Retina (tissue), 1 donor: ENCODE data around the gene PHACTR3.
"Not testable (repeated sequence)": the region's sequence is repeated elsewhere in the genome, so short reads cannot be mapped to it uniquely, and the experiment has no call there.

Source experiments
- DNase-seq: peaks from one replicate; pipeline ENCODE4 v3.0.0-alpha.2; 2016

The PHACTR3 gene

DNA sequence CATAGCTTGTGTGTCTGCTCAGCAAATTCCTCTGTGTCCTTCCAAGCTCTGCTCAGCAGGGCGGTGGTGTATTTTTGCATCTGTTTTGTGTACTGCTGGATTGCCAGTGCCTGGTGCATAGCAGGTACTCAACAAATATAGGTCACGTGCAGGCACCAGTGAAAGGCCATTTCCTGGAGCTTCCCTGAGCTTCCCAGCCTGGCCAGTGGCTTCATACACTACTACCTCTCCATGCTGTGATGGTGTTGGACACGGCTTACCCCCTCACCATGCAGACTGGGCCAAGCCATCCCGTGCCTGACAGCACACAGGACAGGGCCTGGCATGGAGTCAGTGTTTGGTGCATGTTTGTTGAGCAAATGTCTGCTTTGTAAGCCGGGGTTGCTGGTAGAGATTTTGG, 7.7 kb upstream of the PHACTR3 start:
- DNase-seq, result no peak

DNA sequence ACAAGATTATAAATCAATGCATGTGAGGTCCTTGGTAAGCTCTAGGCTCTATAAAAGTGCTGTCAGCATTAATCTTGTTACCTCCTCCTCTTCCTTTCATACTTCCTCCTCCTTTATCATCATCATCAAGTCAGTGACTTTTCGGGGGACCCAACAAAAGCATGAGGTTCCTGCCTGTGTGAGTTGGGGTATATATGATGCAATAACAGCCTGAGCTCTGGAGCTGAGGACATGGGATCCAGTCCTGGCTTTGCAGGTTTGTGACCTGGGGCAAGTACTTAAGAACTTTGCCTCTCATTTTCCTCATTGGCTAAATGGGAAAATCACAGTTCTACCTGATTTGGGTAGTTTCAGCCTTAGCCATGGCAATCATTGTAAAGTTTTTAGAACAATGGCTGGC, 7.1 kb upstream of the PHACTR3 start:
- DNase-seq, result no peak

DNA sequence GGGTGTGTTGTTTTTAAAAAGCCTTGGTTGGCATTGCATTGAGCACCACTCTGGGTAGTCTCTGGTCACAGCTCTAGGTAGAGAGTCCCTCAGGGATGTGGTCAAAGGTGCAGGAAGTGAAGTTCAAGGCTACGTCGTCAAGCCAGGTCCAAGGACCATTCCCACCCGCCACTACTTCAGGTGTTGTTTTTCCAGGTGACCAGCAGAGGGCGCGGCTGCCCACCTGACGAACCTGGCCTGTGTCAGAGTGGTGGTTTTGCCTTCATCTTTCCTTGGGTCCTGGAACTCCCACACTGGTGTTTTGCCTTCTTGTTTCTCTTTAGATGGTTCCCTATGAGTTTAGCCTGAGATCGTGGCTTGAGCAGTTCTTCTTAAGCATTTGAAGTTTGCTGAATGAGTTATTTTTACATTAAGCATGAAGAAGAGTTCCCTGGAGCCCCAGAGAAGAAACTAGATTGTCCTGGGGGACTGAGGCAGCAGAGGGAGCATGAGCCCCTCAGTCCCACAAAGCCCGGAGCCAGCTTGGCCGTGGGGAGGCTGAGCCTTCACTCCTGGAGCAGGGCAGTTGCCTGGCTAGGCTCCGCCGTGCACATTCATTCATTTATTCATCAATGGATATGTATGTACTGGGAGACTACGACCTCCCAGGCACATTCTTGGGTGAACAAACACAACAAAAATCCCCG, 5.6 kb upstream of the PHACTR3 start:
- DNase-seq, result peak; percentile 63

DNA sequence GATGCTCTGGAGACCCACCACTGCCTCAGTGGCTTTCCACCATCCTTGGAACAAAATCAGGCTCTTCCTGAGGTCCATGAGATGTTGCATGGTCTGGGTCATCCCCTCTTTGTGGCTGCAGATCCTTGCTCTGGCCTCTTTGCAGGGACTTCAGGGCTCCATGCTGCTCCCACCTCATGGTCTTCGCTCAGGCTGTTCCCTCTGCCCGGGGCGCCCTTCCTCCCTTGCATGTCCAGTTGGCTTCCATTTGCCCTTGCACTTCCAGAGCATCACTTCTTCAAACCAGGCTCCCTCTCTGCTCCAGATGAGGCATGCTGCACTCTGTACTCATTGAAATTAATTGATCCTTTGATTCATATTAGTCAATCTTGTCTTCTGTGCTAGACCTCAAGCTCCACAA, 4.4 kb upstream of the PHACTR3 start:
- DNase-seq, result no peak

DNA sequence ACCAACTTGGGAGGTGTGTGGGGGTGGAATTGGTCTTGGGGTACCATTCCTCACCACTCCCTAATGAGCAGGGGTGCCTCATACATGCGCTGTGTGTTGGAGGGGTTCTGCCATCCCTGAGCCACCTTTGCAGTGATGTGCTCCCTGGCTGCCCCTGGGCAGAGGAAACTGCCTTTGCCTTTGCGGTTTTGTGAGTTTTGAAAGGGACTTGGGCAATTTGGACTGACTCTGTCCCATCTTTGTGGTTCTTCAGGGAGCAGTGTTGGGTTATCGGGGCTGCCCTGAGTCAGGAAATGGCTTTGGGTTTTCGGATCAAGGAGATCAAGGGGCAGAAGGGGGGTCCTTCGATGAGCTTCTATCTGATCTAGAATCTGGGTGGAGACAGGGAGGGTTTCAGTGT, 3.9 kb upstream of the PHACTR3 start:
- DNase-seq, result no peak

DNA sequence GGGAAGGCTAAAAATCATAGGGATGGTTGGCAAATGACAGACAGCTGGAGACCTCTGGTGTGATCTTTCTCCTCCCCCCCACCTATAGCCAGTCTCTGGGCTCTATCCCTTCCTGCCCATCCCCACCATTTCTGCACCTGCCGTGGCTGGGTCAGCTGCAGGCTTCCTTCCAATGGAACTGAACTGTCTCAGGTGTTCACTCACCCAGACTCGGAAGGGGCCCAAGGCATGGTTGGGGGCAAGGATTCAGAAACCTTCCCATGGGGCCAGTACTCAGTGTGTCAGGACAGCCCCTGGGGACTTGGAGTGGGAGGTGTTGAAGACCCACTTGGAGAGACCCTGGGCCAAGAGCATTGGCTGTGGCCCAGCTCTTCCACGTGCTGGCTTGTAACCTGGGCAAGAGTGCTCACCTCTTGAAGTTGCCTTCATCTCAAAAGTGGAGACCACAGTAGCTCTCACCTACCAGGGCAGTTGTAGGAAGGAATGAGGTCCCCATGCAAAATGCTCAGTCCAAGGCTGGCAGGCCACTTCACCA, 1.7 kb upstream of the PHACTR3 start:
- no peak for DNase-seq

DNA sequence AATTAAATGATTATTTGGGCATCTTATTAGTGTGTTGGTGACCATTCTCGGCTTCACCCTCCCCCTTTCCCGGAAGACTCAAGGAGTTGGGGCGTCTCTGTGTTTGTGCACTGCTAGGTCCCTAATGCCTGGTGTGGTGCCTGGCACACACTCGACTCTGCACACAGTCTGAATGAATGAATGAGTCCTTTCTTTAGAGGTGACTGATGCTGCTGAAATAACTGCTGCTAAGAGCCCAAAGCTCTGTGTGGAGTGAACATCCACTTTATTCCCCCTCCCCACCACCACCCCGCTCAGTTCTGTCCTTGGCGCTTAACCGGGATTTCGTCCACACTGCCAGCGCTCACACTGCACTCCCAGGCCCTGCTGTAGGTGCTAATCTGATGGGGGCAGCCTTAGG, 1.2 kb upstream of the PHACTR3 start:
- no peak for DNase-seq

DNA sequence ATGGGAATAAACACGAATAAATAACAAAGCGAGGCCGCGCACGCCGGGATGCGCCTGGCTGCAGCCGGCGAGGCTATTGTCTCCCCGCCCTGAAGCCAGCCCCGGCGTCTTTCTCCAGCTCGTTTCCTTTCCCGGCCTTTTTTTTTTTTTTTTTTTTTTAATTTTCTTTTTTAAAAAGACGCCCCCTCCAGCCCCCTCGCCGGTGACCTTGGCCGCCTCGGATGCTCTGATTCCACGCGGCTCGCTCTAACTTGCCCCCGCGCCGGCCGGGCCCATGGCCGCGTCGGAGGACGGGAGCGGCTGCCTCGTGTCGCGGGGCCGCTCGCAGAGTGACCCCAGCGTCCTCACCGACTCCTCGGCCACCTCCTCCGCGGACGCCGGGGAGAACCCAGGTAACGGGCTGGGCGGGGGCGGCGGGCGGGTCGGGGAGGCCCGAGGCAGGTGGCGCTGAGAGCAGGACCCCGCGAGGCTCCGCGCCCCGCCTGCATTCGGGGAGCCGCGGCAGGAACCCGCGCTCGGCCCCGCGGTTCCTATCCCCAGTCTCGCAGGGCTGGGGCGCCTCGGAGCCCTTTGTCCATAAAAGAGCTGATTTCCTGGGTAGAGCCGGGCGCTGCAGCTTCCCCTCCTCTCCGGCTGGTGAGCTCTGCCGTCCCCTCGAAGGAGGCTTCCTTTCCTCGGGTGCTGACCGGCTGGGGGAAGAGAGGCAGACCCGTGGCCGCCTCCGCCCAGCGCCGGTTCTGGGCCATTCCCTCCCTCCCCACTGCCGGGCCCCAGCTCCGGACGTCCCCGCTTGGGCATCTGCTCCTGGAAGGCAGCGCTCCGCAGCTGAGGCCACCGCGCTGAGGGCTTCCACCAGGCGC, 631 bp downstream of the PHACTR3 start:
- DNase-seq, result peak; percentile 80

DNA sequence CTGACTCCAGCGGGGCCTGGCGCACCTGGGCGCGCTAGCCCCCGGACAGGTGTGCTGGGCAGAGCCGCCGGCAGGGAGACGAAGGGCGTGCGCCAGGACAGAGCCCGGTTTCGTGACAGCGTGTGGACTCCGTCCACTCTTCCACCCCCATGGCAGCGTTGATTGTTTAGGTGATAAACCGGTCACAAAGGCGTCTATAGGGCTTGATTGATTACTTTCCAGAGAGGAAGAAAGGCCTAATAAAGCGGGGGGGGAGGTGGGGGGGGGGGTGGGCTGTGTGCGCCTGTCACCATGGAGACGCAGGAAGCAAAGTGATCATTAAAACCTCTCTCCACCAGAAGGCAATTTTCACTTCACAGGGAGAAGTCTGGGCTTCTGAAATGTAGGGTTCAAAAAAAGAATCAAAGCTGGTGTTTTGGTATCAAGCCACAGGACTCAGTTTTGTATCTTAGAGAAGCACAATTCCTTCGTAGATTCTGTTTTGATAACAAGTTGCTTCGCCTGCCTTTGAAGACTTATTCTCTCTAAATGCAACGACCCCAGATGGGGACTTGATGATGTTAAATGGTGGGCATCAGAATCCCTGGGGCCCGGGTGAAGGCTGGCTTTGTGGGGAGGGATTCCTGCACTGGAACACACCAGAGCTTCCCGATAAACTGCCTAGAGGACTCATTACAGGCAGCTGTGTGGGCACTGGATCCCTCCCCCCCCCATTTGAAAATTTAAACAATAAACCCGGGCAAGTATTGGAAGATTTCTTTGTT, 1.4 kb downstream of the PHACTR3 start:
- DNase-seq, result peak; percentile 50

DNA sequence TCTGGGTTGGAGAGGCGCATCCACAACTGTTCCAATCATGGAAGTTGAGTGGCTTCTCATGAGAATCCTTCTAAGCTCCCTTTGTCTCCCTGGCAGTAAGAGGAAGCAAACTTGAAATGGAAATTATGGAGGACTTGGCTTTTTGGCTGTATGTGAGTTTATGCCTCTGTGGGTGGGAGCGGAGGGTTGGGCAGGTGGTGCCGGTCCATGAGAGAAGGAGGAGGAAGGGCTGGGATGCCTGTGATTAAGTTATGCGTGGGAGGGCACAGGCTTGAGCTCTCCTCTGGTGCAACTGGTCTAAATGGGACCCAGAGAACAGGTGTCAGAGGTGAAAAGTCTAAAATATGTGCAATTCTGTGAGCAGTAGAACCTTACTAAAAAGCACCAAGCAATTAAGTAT, 2.2 kb downstream of the PHACTR3 start:
- DNase-seq, result no peak

DNA sequence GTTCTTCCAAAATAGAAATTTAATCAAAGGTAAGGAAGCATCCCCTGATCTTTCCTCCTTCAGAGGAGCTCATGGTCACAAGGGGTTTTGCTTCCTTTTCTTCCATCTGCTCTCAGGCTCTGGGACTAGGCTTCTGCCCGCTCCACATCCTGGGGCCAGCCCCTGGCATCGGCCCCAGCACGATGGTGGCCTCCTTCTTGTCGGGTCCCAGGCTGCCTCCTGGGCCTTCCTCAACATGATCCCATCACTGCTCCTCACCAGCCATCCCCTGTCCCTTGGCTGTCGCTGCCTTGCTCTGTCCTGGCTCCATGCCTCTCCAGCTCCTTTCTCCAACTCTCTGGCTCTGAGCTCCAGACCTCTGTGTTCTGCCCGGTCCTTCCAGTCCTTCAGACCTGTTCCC, 4.1 kb downstream of the PHACTR3 start:
- DNase-seq, result no peak

DNA sequence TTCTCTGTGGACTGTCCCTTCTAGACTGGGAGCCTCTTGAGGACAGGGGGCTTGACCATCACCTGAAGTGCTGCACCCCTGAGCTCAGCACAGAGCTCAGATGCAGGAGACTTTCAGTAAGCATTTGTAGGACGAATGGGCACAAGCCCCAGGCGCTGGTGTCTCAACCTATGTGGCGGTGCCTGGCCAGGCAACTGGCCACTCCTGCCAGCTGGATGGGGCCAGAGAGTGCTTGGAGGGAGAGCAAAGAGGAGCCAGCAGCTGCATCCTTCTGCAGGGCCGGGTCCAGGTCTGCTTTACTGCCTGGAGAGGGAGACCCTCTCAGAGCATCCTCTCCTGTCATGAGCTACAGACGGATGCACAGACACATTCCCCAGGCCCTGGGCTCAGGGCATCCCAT, 4.5 kb downstream of the PHACTR3 start:
- DNase-seq, result no peak

DNA sequence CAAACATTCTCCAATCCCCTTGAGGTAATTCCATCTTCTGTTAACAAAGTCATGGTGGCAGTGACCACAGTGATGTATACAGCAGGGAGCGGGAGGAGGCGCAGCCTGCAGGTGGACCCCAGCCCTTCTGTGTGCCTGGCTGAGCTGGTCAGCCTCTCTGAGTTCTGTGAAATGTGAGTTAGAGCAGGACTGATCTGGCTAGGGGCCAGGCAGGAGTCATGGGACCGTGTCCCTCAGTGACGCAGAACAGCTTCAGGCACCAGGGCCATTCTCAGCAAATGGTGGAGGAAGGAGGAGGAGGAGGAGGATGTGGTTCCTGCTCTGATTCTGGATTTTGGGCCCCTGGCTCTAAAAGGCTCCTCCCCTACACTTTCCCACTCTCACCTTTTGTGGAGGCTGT, 6.9 kb downstream of the PHACTR3 start:
- DNase-seq, result no peak

DNA sequence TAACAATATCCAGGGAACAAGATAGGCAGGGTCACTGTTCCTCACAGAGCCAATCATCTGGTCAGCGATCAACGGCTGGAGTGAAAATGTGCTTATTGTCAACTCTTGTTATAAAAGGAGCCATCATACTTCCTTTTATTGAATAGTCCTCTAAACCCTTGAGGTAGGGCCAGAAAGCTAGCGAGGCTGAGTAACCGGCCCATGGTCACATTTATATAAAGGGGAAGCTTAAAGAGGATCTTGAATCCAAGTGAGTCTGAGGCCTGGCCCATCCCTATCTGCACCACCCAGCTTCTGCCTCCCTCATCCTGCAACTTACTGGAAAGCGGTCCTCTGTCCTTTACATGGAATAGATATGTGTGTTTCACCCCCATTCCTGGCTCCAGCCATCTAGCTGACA, 9.5 kb downstream of the PHACTR3 start:
- peak; percentile 16 for DNase-seq

DNA sequence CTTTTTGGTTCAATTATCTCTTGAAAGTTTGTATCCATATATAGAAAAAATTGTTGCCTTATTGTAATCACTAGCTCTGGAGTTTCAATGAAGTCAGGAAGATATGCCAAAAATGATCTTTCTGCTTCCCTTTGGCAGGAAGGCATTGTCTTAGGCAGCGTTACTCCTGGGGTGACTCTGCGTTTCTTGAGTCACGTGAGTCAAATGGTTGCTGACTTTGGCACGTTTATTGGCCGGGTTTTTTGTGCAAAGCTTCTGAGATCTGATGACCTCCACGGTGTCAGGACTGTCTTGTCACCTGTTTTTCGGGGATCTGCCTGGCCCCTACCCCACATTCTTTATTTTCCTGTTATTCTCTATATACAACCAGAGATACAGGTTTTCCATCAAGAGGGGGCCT, 10.4 kb downstream of the PHACTR3 start:
- DNase-seq, result no peak

DNA sequence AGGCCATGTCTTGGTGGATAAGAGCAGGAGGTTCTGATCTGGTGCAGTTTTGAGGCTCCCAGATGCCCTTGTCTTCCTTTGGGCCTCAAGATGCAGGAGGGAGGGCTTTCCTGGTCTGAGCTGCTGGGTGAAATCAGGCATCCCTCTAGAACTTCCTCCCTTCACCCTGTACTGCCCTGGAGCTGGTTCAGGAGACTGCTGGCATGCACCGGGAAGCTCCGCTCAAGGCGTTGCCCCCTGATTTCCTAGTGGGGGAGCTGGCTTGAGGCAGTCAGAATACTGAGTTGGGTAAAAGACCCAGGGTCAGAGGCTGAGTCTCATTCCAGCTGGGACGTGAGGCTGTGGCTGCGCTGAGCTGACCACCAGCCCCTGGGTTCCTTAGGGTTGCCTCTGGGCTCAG, 12.0 kb downstream of the PHACTR3 start:
- DNase-seq, result no peak

DNA sequence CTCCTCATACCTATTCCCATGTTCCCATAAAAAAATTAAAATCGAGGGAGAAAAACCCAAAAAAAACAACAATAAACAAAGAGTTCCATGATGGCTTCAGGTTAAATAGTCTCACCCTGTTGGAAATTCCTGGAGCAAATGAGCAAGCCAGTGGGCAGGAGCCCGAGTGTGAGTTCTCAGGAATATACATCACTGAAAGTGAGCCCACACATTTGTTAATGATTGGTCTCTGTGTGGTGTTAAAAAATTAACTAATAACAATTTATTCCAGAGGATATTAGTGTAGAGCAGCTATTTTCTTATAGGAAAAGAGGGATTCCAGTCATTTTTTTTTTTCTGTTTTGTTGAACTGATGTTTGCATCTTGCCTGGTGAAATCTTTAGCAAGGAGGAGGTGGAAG, 12.9 kb downstream of the PHACTR3 start:
- DNase-seq, result no peak

DNA sequence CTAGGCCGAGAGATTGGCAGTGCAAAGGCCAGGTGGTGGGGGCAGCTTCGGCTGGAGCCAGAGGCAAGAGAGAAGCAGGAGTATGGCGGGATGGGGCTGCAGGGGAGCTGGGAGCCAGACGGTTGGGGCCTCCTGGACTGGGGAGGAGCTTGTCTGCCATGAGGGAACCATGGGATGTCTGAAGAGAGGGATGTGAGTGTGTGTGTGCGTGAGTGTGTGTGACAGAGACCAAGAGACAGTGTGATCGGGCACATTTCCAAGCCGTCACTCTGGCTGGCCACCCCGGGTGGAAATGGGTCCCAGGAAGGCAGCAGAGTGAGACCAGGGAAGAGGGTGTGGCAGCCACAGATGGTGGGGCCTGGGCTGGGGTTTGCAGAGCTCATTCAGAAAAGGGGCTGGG, 13.8 kb downstream of the PHACTR3 start:
- DNase-seq, result no peak

DNA sequence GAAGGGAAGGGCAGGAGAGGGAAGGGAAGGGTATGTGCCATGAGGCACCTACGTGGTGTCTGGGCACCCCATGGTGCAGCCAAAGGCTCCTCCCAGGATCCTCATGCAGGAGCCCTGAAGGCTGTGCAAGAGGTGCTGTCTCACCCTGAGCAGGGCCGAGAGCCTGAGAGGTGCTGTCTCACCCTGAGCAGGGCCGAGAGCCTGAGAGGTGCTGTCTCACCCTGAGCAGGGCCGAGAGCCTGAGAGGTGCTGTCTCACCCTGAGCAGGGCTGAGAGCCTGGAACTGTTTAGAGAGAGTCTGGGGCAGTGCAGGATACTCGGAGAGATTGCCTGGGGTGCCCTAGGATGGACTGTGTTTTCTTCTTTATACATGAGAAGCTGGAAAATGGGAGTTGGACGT, 14.2 kb downstream of the PHACTR3 start:
- DNase-seq, result not testable (repeated sequence)

DNA sequence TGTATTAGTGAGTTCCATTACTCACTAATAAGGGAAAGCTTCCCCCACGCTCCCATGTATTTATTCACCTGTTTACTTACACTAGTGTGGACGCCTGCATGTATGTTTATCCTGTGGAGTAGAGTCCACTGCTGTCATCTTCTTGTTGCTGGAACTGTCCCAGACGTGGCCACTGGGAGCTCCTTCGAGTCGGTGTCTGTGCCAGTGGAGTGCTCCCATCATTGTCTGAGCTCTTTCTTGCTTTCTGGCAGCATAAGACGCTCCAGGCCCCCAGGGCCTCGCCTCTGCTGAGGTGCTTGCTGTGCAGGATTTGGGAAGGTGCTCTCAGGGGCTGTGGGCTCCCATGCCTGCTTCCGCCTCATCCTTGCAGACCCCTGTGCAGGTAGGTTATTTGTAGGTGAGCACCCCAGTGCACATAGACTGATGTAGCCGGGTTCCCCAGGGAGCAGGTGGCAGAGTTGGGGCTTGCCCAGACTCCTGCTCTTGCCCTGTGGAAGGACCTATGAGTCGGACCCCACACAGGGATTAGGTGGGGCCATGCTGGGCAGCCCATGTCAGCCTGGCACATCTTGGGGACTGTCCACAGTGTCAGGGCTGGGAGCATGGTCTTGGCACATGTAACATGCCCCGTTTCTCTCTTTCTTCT, 16.6 kb downstream of the PHACTR3 start:
- no peak for DNase-seq

DNA sequence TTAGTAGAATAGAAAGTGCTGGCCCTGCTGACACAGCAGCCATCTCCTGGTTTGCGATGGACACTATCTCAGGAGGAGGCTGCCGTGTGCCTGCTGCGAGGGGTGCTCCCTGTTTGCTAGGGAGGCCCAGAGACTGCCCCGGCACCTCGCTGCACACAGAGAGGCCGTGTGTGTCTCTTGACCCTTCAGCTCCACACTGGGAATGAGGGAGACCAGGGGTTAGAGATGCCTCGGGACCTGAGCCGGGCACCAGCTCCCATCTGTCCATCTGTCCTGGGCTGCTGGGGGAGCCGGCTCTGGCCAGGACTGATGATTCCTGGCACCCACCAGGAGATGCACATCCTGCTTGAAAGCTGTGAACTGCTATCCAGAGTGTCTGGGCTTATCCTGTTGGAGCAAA, 18.2 kb downstream of the PHACTR3 start:
- DNase-seq, result no peak

DNA sequence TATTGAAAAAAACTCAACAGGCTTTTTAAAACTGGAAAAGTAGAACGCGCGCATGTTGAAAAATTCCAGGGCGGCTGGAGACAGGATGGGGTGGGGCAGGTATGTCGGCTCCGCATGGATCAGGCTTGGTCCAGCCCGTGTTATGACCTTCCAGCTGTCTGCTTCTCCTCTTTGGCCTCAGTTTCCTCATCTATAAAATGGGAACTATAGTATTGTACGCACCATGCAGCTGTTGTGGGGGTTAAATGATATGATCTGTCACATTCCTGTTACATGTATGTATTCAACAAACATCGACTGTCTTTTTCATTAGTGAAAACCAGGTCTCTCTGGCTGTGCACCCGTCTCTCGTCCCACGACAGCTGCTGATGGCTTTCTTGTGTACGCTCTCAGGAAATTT, 18.8 kb downstream of the PHACTR3 start:
- no peak for DNase-seq

DNA sequence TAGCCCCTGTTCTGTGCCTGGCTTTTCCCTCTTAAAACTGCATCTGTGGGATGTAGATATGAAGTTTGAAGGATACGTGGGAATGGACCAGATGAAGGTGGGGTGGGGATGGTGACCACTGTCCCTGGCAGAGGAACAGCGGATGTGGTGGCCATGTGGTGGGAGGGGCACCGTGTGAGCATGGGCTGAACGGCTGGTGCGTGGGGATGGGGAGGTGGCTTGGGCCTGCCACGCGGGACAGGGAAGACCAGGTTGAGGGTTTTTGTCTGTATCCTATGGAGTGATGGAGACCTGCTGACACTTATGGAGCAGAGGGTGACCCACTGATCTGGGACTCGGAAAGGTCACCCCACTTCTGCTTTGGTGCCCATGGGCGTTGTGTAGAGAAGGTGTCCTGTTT, 19.2 kb downstream of the PHACTR3 start:
- no peak for DNase-seq
